Vagina (tissue), 2 donors: ENCODE results near the gene PRSS1. TPM values are rescaled to one million over a fixed set of nuclear protein-coding genes. Genes with fewer than 3 reads are reported as not detected.
"Not testable (repeated sequence)": the region's sequence is repeated elsewhere in the genome, so short reads cannot be mapped to it uniquely, and the experiment has no call there.

Source experiments
- DNase-seq, 2 donors: peaks; one replicate each; pipeline ENCODE4 v3.0.0-alpha.2; 2017; ENCODE audit errors: extremely low spot score in 2 of 2
- H3K27ac ChIP-seq: fragments of 200-600 bp; sonication (generic); one replicate; pipeline ENCODE4 v1.5.1; 2019
- H3K27me3 ChIP-seq: fragments of 200-600 bp; sonication (generic); one replicate; pipeline ENCODE4 v1.5.1; 2019
- H3K36me3 ChIP-seq, 2 donors: fragments of 200-600 bp; sonication (generic); one replicate each; pipeline ENCODE4 v1.5.1; 2017 to 2019
- H3K4me1 ChIP-seq: fragments of 200-600 bp; sonication (generic); one replicate; pipeline ENCODE4 v1.5.1; 2019
- H3K4me3 ChIP-seq, 2 donors: fragments of 200-600 bp; sonication (generic); 1 replicate in 1 of 2; 2 replicates in 1 of 2; pipeline ENCODE4 v1.5.1; 2016 to 2019
- H3K9me3 ChIP-seq: fragments of 200-600 bp; sonication (generic); one replicate; pipeline ENCODE4 v1.5.1; 2019
- CTCF ChIP-seq, 3 experiments: fragments of 450-650 bp in 2 of 3; fragments of 200-600 bp in 1 of 3; sonication (generic) in 1 of 3; IDR thresholded peaks; one replicate each; pipeline ENCODE4 v1.5.1; 2017 to 2019; ENCODE audit warnings: antibody characterized with exemption in 3 of 3, mild to moderate bottlenecking in 2 of 3, moderate library complexity in 2 of 3
- POLR2A ChIP-seq, 2 donors: fragments of 450-650 bp; IDR thresholded peaks; one replicate each; pipeline ENCODE4 v1.6.1; 2017; ENCODE audit warnings: antibody characterized with exemption in 2 of 2, mild to moderate bottlenecking in 2 of 2, moderate library complexity in 2 of 2
- POLR2AphosphoS5 ChIP-seq, 2 donors: sonication (generic); formaldehyde crosslinking; IDR thresholded peaks; one replicate each; pipeline ENCODE4 v1.9.0; 2017; ENCODE audit warnings: antibody characterized with exemption in 2 of 2, mild to moderate bottlenecking in 2 of 2, low read depth in 1 of 2; ENCODE audit not compliant: insufficient read depth in 1 of 2
- intact Hi-C: fragments of 100-400 bp; cut with DNase I; formaldehyde crosslinking; loops from one replicate; pipeline ENCODE4 v1.15.1; 2023
- total RNA-seq: library from RNA; depleted of rRNA; stranded (reverse); fragments of >200 nt; gene quantifications from one replicate; pipeline ENCODE4 v1.2.3, GENCODE V29; 2016

Gene PRSS1
- total RNA-seq, 1 donor from 2014 or later, result not detected

DNA sequence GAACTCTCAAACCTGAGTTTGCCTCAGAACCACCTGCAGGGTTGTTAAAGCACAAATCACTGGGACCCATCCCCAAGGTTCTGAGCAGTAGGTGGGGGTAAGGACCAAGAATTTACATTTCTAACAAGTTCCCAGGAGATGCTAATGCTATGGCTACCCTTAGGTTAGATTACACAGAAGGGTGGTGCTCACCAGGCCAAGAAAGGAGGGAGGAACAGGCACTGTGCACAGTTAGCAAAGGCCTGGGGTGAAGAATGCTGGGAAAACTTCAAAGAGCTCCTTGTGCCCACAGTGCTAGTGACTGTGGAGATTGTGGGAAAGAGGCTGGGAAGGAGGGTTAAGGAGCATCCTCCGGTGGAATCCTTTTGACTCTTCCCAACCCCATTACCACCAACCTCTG, 12.8 kb downstream of the PRSS1 start:
- intact Hi-C loops, result no loop called here
- no peaks in the 10 kb centered on the region for H3K9me3 ChIP-seq

GRCh38 chr7:142767451-142767850, 18.2 kb downstream of the PRSS1 start:
- H3K36me3 ChIP-seq, result no peaks in the 10 kb centered on the region
- H3K4me1 ChIP-seq, result no peaks in the 10 kb centered on the region
- no peak overlapping the region for H3K4me3 ChIP-seq
- intact Hi-C loops, result no loop called here
- DNase-seq, result no peak
- no peaks in the 10 kb centered on the region for H3K9me3 ChIP-seq
- no peak for TF ChIP-seq CTCF (IDR thresholded peaks at IDR 0.05)
- no peaks in the 10 kb centered on the region for H3K27me3 ChIP-seq
- H3K27ac ChIP-seq, result no peak overlapping the region

More for the DNA sequence above, 12.8 kb downstream of the PRSS1 start:
- no peak overlapping the region for H3K4me3 ChIP-seq
- no peak overlapping the region for H3K27ac ChIP-seq
- no peak for TF ChIP-seq POLR2AphosphoS5 (IDR thresholded peaks at IDR 0.05; ENCODE audit: insufficient read depth in 1 of 2, low read depth in 1 of 2)
- TF ChIP-seq POLR2A (IDR thresholded peaks at IDR 0.05), result no peak
- no peak for TF ChIP-seq CTCF (IDR thresholded peaks at IDR 0.05)
- no peak for DNase-seq
- H3K4me1 ChIP-seq, result no peaks in the 10 kb centered on the region
- H3K27me3 ChIP-seq, result no peaks in the 10 kb centered on the region
- no peaks in the 10 kb centered on the region for H3K36me3 ChIP-seq

DNA sequence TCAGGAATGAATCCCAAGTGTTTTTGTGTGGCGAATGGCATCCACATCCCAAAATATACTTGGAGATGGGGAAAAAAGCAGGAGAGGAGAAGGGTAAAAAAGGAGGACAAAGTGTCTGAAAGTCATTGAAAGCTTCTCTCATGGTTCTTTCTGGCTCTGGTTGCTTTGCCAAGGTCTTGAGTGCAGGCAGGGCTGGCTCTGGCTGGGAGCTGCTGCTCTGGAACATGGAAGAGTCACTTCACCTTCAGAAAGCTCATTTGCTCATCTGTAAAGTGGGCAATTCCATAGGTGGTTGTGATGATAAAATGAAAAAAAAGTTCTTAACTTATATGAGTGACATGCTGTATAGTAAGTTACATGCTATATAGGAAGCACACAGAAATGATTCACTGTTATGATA, 18.6 kb downstream of the PRSS1 start:
- intact Hi-C loops, result no loop called here
- no peak for DNase-seq
- Histone ChIP-seq H3K9me3 (no peaks in the 10 kb centered on the region), H3K4me1 (no peaks in the 10 kb centered on the region), H3K36me3 (no peaks in the 10 kb centered on the region), H3K27me3 (no peaks in the 10 kb centered on the region), H3K27ac (no peak overlapping the region), H3K4me3 (no peak overlapping the region)
- no peak for TF ChIP-seq POLR2AphosphoS5 (IDR thresholded peaks at IDR 0.05; ENCODE audit: insufficient read depth in 1 of 2, low read depth in 1 of 2)
- TF ChIP-seq CTCF (IDR thresholded peaks at IDR 0.05), result no peak
- no peak for TF ChIP-seq POLR2A (IDR thresholded peaks at IDR 0.05)

DNA sequence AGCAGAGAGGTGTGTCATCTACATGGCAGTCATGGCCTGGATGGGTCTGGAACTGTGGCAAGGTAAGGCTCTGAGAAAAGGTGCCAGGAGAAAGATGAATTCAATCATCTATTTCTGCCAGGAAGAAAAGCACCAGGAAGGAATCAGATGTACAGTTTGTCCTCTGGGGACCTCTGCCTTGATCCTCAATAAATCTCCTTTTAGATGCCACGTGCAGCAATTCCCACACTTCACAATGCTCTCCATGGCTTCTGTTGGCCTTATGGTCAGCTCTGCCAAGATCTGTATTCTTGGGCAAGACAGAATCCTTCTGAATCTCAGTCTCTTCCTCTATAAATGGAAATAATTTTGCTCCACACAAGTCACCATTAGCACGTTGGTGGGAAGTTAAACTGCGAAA, 19.6 kb downstream of the PRSS1 start:
- H3K4me1 ChIP-seq, H3K9me3 ChIP-seq, intact Hi-C loops, H3K4me3 ChIP-seq, H3K27ac ChIP-seq, DNase-seq, H3K36me3 ChIP-seq, H3K27me3 ChIP-seq: not testable (repeated sequence)

DNA sequence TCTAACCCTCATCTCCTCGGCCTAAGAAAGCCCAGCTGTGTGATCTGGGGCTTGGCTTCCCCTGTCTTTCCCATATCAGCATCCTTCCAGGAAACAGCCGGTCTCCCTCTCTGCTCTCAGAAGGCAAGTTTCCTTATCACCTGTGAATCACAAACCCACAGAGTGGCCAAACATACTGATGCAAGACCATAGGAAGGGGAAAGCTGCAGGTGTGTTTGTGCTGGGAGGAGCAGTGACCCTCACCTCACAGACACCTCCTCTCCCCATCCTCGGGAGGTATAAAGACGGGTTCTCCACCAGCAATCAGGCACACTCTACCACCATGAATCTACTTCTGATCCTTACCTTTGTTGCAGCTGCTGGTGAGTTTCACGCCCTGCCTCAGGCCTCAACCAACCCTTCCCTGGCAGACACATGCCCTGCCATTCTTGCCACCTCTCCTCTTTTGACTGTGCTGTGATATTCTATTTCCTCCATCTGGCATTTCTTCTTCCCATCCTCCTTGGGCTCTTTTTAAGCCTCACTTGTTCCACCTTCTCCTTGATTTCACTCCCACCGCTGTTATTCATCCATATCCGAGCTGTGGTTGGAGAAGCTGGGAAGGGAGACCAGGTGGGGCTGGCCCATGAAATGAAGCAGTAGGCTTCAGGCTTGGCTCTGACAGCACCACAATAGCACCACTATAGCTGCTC, 21.5 kb downstream of the PRSS1 start, which contains the start of gene PRSS2:
Gene PRSS2 (plus strand): TSS at position 310 of the 692 bp plus-strand sequence. CDS start 13 bp downstream, at position 323.
- H3K4me1 ChIP-seq, result no peaks in the 10 kb centered on the region
- TF ChIP-seq POLR2A (IDR thresholded peaks at IDR 0.05) (no peak), CTCF (IDR thresholded peaks at IDR 0.05) (no peak), POLR2AphosphoS5 (IDR thresholded peaks at IDR 0.05; ENCODE audit: insufficient read depth in 1 of 2, low read depth in 1 of 2) (no peak)
- DNase-seq, result no peak
- H3K27me3 ChIP-seq, result no peaks in the 10 kb centered on the region
- intact Hi-C loops, result no loop called here
- no peaks in the 10 kb centered on the region for H3K9me3 ChIP-seq
- H3K4me3 ChIP-seq, result no peak within 1 kb of the TSS
- H3K36me3 ChIP-seq, result no peaks in the 10 kb centered on the region
- no peak within 1 kb of the TSS for H3K27ac ChIP-seq
